GM12875 (cell line): ENCODE results near the gene DOCK8.

ENCODE experiments used
- H3K4me3 ChIP-seq: one replicate; pipeline ENCODE4 v1.5.1; 2011; ENCODE audit warnings: low read depth, low read length, control low read depth
- CTCF ChIP-seq: IDR thresholded peaks from 2 replicates; pipeline ENCODE4 v1.5.1; 2011; ENCODE audit warnings: low read depth, mild to moderate bottlenecking, control low read depth, inconsistent platforms, low read length, moderate library complexity, borderline replicate concordance; ENCODE audit not compliant: insufficient read depth

The DOCK8 gene

GRCh38 chr9:304519-305185 is 90.0 kb downstream of the DOCK8 start:
- TF ChIP-seq CTCF: no peak
- no peak overlapping the region for H3K4me3 ChIP-seq

GRCh38 chr9:306907-307306 is 92.2 kb downstream of the DOCK8 start:
- TF ChIP-seq CTCF: peak; percentile 30; the same call in 1 of the 2 replicates
- H3K4me3 ChIP-seq: no peak overlapping the region

DNA sequence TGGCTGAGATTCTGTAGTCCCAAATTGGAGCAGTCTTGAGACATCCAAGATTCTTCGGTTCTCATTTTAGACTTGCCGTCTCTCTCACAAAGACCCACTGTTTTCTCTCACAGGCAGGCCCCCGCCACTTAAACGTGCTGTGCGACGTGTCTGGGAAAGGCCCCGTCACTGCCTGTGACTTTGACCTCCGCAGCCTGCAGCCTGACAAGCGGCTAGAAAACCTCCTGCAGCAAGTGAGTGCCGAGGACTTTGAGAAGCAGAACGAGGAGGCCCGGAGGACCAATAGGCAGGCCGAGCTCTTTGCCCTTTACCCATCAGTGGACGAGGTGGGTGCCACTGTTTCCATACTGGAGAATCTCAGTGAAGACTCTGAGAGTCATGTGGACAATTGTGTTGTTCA is 97.2 kb downstream of the DOCK8 start:
- no peak for TF ChIP-seq CTCF
- H3K4me3 ChIP-seq: no peak overlapping the region

GRCh38 chr9:312596-313320 is 98.1 kb downstream of the DOCK8 start:
- TF ChIP-seq CTCF: no peak
- H3K4me3 ChIP-seq: no peak overlapping the region

- H3K4me3 ChIP-seq: no peak overlapping the region
- TF ChIP-seq CTCF: no peak
Observed at GRCh38 chr9:316382-316965, 101.8 kb downstream of the DOCK8 start.

DNA sequence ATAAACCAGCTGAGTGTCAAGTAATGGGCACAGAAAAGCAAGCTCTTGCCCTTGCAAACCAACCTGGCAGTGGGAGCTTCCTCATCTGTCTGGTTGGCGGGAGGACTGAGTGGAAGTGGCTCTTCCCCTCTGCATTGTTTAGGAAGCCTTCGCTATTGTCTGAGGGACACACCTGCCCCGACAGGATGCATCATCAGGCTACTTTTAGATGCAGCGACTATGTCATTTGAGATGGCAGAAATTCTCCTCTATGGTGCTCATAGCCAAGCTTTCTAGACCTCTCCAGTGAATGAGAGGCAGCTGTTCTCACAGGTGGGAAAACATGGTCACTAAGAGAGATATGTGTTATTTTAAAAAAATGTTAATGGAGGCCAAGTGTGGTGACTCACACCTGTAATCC is 104.0 kb downstream of the DOCK8 start:
- no peak overlapping the region for H3K4me3 ChIP-seq
- TF ChIP-seq CTCF: no peak

GRCh38 chr9:324971-325370 is 110.3 kb downstream of the DOCK8 start:
- no peak for TF ChIP-seq CTCF
- H3K4me3 ChIP-seq: no peak overlapping the region
